Mesenchymal stem cell (in vitro differentiated cells and primary cell): ENCODE data around the gene TXNDC11.
A peak's percentile ranks its signal among the peaks of the same experiment; 100 is the strongest.

Experiments used
- DNase-seq: peaks from one replicate; pipeline ENCODE4 v3.0.0-alpha.2; 2013
- H2AFZ ChIP-seq: one replicate; pipeline ENCODE4 v1.6.1; 2013; ENCODE audit warnings: low read depth, mild to moderate bottlenecking, control low read depth, inconsistent platforms, low read length, moderate library complexity
- H2AK5ac ChIP-seq: 2 replicates; pipeline ENCODE4 v1.6.1; 2013; ENCODE audit warnings: low read length, moderate library complexity, mild to moderate bottlenecking, inconsistent platforms; ENCODE audit not compliant: severe bottlenecking
- H2BK120ac ChIP-seq: one replicate; pipeline ENCODE4 v1.6.1; 2013; ENCODE audit warnings: low read depth, mild to moderate bottlenecking, inconsistent platforms, low read length, moderate library complexity
- H2BK12ac ChIP-seq, 2 experiments: one replicate each; pipeline ENCODE4 v1.6.1; 2013; ENCODE audit warnings: inconsistent platforms in 2 of 2, low read length in 2 of 2, mild to moderate bottlenecking in 2 of 2, moderate library complexity in 2 of 2, control low read depth in 1 of 2
- H2BK15ac ChIP-seq: one replicate; pipeline ENCODE4 v1.6.1; 2013; ENCODE audit warnings: mild to moderate bottlenecking, low read depth, inconsistent platforms; ENCODE audit not compliant: poor library complexity, severe bottlenecking
- H2BK5ac ChIP-seq: 2 replicates; pipeline ENCODE4 v1.6.1; 2013; ENCODE audit warnings: low read depth, mild to moderate bottlenecking, low read length, control low read depth, inconsistent platforms; ENCODE audit not compliant: poor library complexity, severe bottlenecking
- H3K14ac ChIP-seq, 2 experiments: one replicate each; pipeline ENCODE4 v1.6.1; 2013; ENCODE audit warnings: inconsistent platforms in 2 of 2, low read length in 2 of 2, control low read depth in 1 of 2, mild to moderate bottlenecking in 1 of 2, moderate library complexity in 1 of 2
- H3K18ac ChIP-seq, 2 experiments: one replicate each; pipeline ENCODE4 v1.6.1; 2013; ENCODE audit warnings: inconsistent platforms in 2 of 2, low read length in 2 of 2, control low read depth in 1 of 2, low read depth in 1 of 2, mild to moderate bottlenecking in 1 of 2
- H3K23ac ChIP-seq, 2 experiments: one replicate each; pipeline ENCODE4 v1.6.1; 2013; ENCODE audit warnings: inconsistent platforms in 2 of 2, low read length in 2 of 2, mild to moderate bottlenecking in 2 of 2, moderate library complexity in 2 of 2, control low read depth in 1 of 2
- H3K27ac ChIP-seq: 2 replicates; pipeline ENCODE4 v1.5.1; 2013; ENCODE audit warnings: mild to moderate bottlenecking, moderate library complexity, low read length, control low read depth, inconsistent platforms; ENCODE audit not compliant: poor library complexity, severe bottlenecking
- H3K27me3 ChIP-seq, 2 experiments: 2 replicates each; pipeline versions ENCODE4 v1.6.1 to v1.7.0; 2013; ENCODE audit warnings: low read length in 2 of 2, mild to moderate bottlenecking in 2 of 2, moderate library complexity in 2 of 2, control low read depth in 1 of 2, inconsistent platforms in 1 of 2; ENCODE audit not compliant: control insufficient read depth in 1 of 2, insufficient read depth in 1 of 2
- H3K36me3 ChIP-seq, 2 experiments: 2 replicates each; pipeline versions ENCODE4 v1.6.1 to v1.7.0; 2013; ENCODE audit warnings: low read length in 2 of 2, control low read depth in 1 of 2, inconsistent platforms in 1 of 2, low read depth in 1 of 2, mild to moderate bottlenecking in 1 of 2; ENCODE audit not compliant: insufficient read depth in 2 of 2, control insufficient read depth in 1 of 2
- H3K4ac ChIP-seq, 2 experiments: one replicate each; pipeline ENCODE4 v1.6.1; 2013; ENCODE audit warnings: inconsistent platforms in 2 of 2, low read length in 2 of 2, mild to moderate bottlenecking in 2 of 2, moderate library complexity in 2 of 2, control low read depth in 1 of 2, low read depth in 1 of 2
- H3K4me1 ChIP-seq: 2 replicates; pipeline ENCODE4 v1.6.1; 2013; ENCODE audit warnings: low read depth, low read length, control low read depth; ENCODE audit not compliant: control insufficient read depth, insufficient read depth
- H3K4me2 ChIP-seq: 2 replicates; pipeline ENCODE4 v1.6.1; 2013; ENCODE audit warnings: low read length, mild to moderate bottlenecking, inconsistent platforms; ENCODE audit not compliant: poor library complexity, severe bottlenecking
- H3K4me3 ChIP-seq, 2 experiments: 2 replicates each; pipeline versions ENCODE4 v1.5.1 to v1.7.0; 2013; ENCODE audit warnings: low read length in 2 of 2, mild to moderate bottlenecking in 2 of 2, control low read depth in 1 of 2, low read depth in 1 of 2; ENCODE audit not compliant: insufficient read depth in 1 of 2
- H3K79me1 ChIP-seq: replicated peaks from 2 replicates; pipeline ENCODE4 v1.6.1; 2013; ENCODE audit warnings: mild to moderate bottlenecking, control low read depth, low read length, inconsistent platforms; ENCODE audit not compliant: poor library complexity, severe bottlenecking
- H3K9ac ChIP-seq: 2 replicates; pipeline ENCODE4 v1.7.0; 2013; ENCODE audit warnings: mild to moderate bottlenecking, low read length, moderate library complexity
- H3K9me3 ChIP-seq: 2 replicates; pipeline ENCODE4 v1.7.0; 2013; ENCODE audit warnings: mild to moderate bottlenecking, low read length; ENCODE audit not compliant: control insufficient read depth
- H4K8ac ChIP-seq: one replicate; pipeline ENCODE4 v1.6.1; 2013; ENCODE audit warnings: inconsistent platforms, mild to moderate bottlenecking, low read length, moderate library complexity
- H4K91ac ChIP-seq: one replicate; pipeline ENCODE4 v1.6.1; 2013; ENCODE audit warnings: mild to moderate bottlenecking, low read length, inconsistent platforms
- WGBS: methylation state at CpG from one replicate; pipeline ENCODE4 v1.1.7; 2013; ENCODE audit warnings: mixed read lengths; 5-methylcytosine and 5-hydroxymethylcytosine counted together

TXNDC11 gene

DNA sequence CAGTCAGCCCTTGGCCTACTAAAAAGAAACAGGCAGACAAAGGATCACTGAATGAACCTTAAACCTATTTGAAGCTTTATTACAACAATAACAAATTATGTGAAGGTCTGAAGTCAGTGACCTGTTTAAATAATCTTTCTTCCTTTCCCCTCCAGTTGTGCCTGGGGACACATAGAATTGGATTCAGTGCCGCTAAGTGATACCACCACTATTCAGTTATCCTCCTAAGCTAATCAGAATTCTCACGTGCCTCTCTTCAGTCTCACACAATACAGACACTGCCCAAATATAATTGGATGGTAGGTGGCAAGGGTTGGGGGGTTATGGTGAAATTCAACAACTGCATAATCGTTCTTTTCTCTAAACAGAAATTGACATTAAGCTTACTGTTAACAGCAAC is 11.4 kb downstream of the TXNDC11 start:
- Histone ChIP-seq H3K18ac (no peak overlapping the region), H2AK5ac (no peak overlapping the region), H2BK120ac (no peak overlapping the region), H3K27ac (no peak overlapping the region), H4K8ac (no peak overlapping the region), H3K4me1 (peaks cover 1% of the 10 kb centered on the region), H2BK15ac (no peak overlapping the region), H3K23ac (no peak overlapping the region), H4K91ac (no peak overlapping the region), H2AFZ (no peak overlapping the region), H3K9me3 (no peaks in the 10 kb centered on the region), H3K36me3 (peaks cover 11 to 82% of the 10 kb centered on the region in 2 experiments), H3K4ac (no peak overlapping the region), H3K9ac (no peak overlapping the region), H2BK5ac (no peak overlapping the region), H3K4me3 (no peak overlapping the region), H2BK12ac (no peak overlapping the region), H3K79me1 (peaks cover 23% of the 10 kb centered on the region), H3K4me2 (no peak overlapping the region), H3K27me3 (no peaks in the 10 kb centered on the region), H3K14ac (no peak overlapping the region)
- no peak for DNase-seq
- WGBS: no CpG with 5 or more reads among the region's 3 CpGs

- Histone ChIP-seq H3K9ac (no peak overlapping the region), H2BK15ac (no peak overlapping the region), H4K8ac (no peak overlapping the region), H3K4me2 (no peak overlapping the region), H3K14ac (no peak overlapping the region), H3K27ac (no peak overlapping the region), H2AK5ac (no peak overlapping the region), H2BK120ac (no peak overlapping the region), H4K91ac (no peak overlapping the region), H2BK5ac (no peak overlapping the region), H3K9me3 (no peaks in the 10 kb centered on the region), H3K23ac (no peak overlapping the region), H3K18ac (no peak overlapping the region), H2BK12ac (no peak overlapping the region), H3K4ac (no peak overlapping the region), H3K27me3 (no peaks in the 10 kb centered on the region), H2AFZ (no peak overlapping the region), H3K4me1 (peaks cover 6% of the 10 kb centered on the region), H3K36me3 (peaks cover 6 to 81% of the 10 kb centered on the region in 2 experiments), H3K79me1 (peaks cover 17% of the 10 kb centered on the region), H3K4me3 (no peak overlapping the region)
- 90% methylated on average over 3 of the region's 3 CpGs for WGBS
- no peak for DNase-seq
These were observed 12.9 kb downstream of the TXNDC11 start for GRCh38 chr16:11729787-11730186.

DNA sequence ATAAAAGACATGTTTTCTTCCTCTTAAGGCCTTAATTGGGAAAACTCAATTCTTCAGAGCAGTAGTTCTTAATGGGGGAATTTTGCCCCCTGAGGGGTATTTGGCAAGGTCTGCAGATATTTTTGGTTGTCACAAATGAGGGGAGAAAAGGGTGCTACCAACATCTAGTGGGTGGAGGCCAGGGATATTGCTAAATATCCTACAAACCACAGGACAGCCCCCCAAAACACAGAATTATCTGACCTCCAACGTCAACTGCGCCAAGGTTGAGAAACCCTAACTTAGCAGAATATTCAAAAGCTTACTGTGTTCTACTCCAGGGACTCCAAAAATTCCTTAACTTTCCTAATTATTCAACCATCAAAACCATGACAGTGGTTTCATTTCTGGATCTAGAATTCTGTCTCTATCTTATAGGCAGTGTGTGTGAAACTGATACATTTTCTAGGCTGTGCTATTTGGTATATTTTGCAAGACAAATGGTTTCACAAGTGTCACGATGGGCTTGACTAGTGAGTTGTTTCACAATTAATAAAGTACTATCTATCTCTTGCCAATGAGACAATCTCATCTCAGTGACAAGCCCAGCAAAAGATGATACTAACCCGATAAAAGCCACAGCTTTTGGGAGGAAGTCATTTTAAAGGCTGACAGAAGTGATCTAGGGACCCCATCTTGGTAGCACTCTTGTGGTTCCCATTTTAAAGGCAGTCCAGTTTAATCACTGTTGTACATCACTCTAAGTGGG is 14.7 kb downstream of the TXNDC11 start:
- Histone ChIP-seq H3K18ac (no peak overlapping the region), H4K8ac (no peak overlapping the region), H3K9ac (no peak overlapping the region), H2BK15ac (no peak overlapping the region), H3K27me3 (no peaks in the 10 kb centered on the region), H3K9me3 (no peaks in the 10 kb centered on the region), H4K91ac (no peak overlapping the region), H3K4me1 (peaks cover 6% of the 10 kb centered on the region), H3K23ac (no peak overlapping the region), H3K4ac (no peak overlapping the region), H3K27ac (no peak overlapping the region), H2BK5ac (no peak overlapping the region), H2AFZ (no peak overlapping the region), H3K4me3 (no peak overlapping the region), H3K79me1 (peaks cover 19% of the 10 kb centered on the region), H3K14ac (no peak overlapping the region), H2BK12ac (no peak overlapping the region), H2BK120ac (no peak overlapping the region), H3K36me3 (peaks cover 6 to 80% of the 10 kb centered on the region in 2 experiments), H2AK5ac (peak overlapping the region; percentile 16), H3K4me2 (no peak overlapping the region)
- 99% methylated on average over 4 of the region's 4 CpGs for WGBS
- DNase-seq: no peak

- peak overlapping the region; percentile 39 for H4K8ac ChIP-seq
- H3K4me3 ChIP-seq: no peak overlapping the region
- H3K9me3 ChIP-seq: no peaks in the 10 kb centered on the region
- WGBS: over 99% methylated on average over 6 of the region's 8 CpGs
- no peak overlapping the region for H2AK5ac ChIP-seq
- H3K4me2 ChIP-seq: no peak overlapping the region
- no peak overlapping the region for H3K23ac ChIP-seq
- H3K4me1 ChIP-seq: peaks cover 6% of the 10 kb centered on the region
- no peak overlapping the region for H2AFZ ChIP-seq
- H2BK5ac ChIP-seq: no peak overlapping the region
- peaks cover 9 to 79% of the 10 kb centered on the region in 2 experiments for H3K36me3 ChIP-seq
- no peak overlapping the region for H3K4ac ChIP-seq
- H2BK12ac ChIP-seq: no peak overlapping the region
- no peak overlapping the region for H2BK120ac ChIP-seq
- no peak for DNase-seq
- peak overlapping the region; percentile 92 for H3K27ac ChIP-seq
- no peaks in the 10 kb centered on the region for H3K27me3 ChIP-seq
- H3K18ac ChIP-seq: no peak overlapping the region
- H3K14ac ChIP-seq: no peak overlapping the region
- H3K9ac ChIP-seq: no peak overlapping the region
- H2BK15ac ChIP-seq: no peak overlapping the region
- H4K91ac ChIP-seq: no peak overlapping the region
- H3K79me1 ChIP-seq: peaks cover 18% of the 10 kb centered on the region
These were observed 16.6 kb downstream of the TXNDC11 start for GRCh38 chr16:11726008-11726407.
